PC-3 (cell line): ENCODE data around the gene CEP63.

ENCODE experiments used
- EZH2 ChIP-seq: fragments of 300-600 bp; sonication (generic); IDR thresholded peaks from one replicate; pipeline ENCODE4 v1.6.1; 2017; ENCODE audit warnings: antibody characterized with exemption, mild to moderate bottlenecking, low read length; ENCODE audit not compliant: unreplicated experiment
- EZH2phosphoT487 ChIP-seq: fragments of 300-600 bp; sonication (generic); IDR thresholded peaks from 2 replicates; pipeline ENCODE4 v1.6.1; 2018; ENCODE audit warnings: mild to moderate bottlenecking, antibody characterized with exemption, low read length, borderline replicate concordance
- TF ChIP-seq, protein P1 (sequence below): fragments of 300-600 bp; sonication (generic); conservative IDR thresholded peaks from 2 replicates; pipeline ENCODE4 v1.5.1; 2017; ENCODE audit warnings: antibody characterized with exemption, low read depth, mild to moderate bottlenecking, low read length

DNA sequence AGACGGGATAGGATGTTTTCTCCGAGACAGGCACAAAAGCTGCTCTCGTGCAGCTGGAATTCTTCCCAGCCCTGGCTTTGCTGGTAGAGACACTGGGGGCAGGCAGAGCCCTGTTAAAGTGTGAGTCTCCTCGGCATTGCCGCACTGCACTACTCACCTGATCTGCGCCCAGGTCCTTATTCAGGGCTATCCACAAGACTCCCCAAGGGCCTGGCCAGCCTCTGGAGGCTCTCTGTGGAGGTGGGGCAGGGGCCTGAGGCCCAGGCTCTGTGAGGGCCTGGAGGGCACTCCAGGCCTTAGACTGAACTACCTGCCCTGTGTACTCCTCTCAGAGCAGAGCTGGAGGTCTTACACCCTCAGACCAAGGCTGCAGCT lies 116.6 kb downstream of the CEP63 start:
- TF ChIP-seq, protein P1, sequence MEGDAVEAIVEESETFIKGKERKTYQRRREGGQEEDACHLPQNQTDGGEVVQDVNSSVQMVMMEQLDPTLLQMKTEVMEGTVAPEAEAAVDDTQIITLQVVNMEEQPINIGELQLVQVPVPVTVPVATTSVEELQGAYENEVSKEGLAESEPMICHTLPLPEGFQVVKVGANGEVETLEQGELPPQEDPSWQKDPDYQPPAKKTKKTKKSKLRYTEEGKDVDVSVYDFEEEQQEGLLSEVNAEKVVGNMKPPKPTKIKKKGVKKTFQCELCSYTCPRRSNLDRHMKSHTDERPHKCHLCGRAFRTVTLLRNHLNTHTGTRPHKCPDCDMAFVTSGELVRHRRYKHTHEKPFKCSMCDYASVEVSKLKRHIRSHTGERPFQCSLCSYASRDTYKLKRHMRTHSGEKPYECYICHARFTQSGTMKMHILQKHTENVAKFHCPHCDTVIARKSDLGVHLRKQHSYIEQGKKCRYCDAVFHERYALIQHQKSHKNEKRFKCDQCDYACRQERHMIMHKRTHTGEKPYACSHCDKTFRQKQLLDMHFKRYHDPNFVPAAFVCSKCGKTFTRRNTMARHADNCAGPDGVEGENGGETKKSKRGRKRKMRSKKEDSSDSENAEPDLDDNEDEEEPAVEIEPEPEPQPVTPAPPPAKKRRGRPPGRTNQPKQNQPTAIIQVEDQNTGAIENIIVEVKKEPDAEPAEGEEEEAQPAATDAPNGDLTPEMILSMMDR = no peak
- TF ChIP-seq EZH2 = no peak
- no peak for TF ChIP-seq EZH2phosphoT487
